Ureter (tissue), 1 donor: ENCODE data around the gene DNAJC2. TPM values are rescaled to one million over a fixed set of nuclear protein-coding genes. Genes with fewer than 3 reads are reported as not detected.

ENCODE experiments used
- DNase-seq: peaks from one replicate; pipeline ENCODE4 v3.0.0-alpha.2; 2020; ENCODE audit warnings: low spot score
- total RNA-seq: library from RNA; stranded (reverse); gene quantifications from one replicate; pipeline ENCODE4 v1.2.4, GENCODE V29; 2023
- donor health status: DM: yes; HTN: yes; CAD: no.

Gene DNAJC2
- 27.3 TPM for total RNA-seq

- peak; percentile 90 for DNase-seq
These were observed at the start of gene DNAJC2 for GRCh38 chr7:103344453-103345149. Gene DNAJC2, minus strand, starts transcription at chr7:103344767. Its CDS starts 145 bp downstream, at chr7:103344622.

- no peak for DNase-seq
These were observed 47.4 kb upstream of the DNAJC2 start for GRCh38 chr7:103391976-103392375.

- no peak for DNase-seq
These were observed 46.6 kb upstream of the DNAJC2 start for GRCh38 chr7:103391150-103391549.

GRCh38 chr7:103389263-103389662 lies 44.7 kb upstream of the DNAJC2 start:
- DNase-seq = no peak

- no peak for DNase-seq
These were observed 44.0 kb upstream of the DNAJC2 start for GRCh38 chr7:103388469-103389140.

GRCh38 chr7:103387242-103387641 lies 42.7 kb upstream of the DNAJC2 start:
- no peak for DNase-seq

- no peak for DNase-seq
These were observed 37.5 kb upstream of the DNAJC2 start for GRCh38 chr7:103382032-103382402.

- DNase-seq = no peak
These were observed 36.9 kb upstream of the DNAJC2 start for GRCh38 chr7:103381280-103382031.

GRCh38 chr7:103380395-103381191 lies 36.0 kb upstream of the DNAJC2 start:
- no peak for DNase-seq

- DNase-seq = no peak
These were observed 34.9 kb upstream of the DNAJC2 start for GRCh38 chr7:103379270-103379975.

GRCh38 chr7:103373866-103374643 lies 29.5 kb upstream of the DNAJC2 start:
- no peak for DNase-seq

GRCh38 chr7:103369432-103369831 lies 24.9 kb upstream of the DNAJC2 start:
- no peak for DNase-seq

- no peak for DNase-seq
These were observed 5.2 kb upstream of the DNAJC2 start for GRCh38 chr7:103349805-103350204.

GRCh38 chr7:103348959-103349358 lies 4.4 kb upstream of the DNAJC2 start:
- no peak for DNase-seq

- no peak for DNase-seq
These were observed 3.9 kb upstream of the DNAJC2 start for GRCh38 chr7:103348452-103348851.

GRCh38 chr7:103347507-103348267 lies 3.1 kb upstream of the DNAJC2 start, which contains the start of gene PSMC2:
Gene PSMC2, plus strand, starts transcription at chr7:103347643. Its CDS starts 69 bp downstream, at chr7:103347712.
- DNase-seq = peak; percentile 80

GRCh38 chr7:103346396-103346795 lies 1.8 kb upstream of the DNAJC2 start:
- no peak for DNase-seq

- DNase-seq = no peak
These were observed 662 bp downstream of the DNAJC2 start for GRCh38 chr7:103343758-103344452.

- no peak for DNase-seq
These were observed 1.2 kb downstream of the DNAJC2 start for GRCh38 chr7:103343332-103343731.
